HEK293 (cell line): Measurements from ENCODE around the gene PPP1R8.

ENCODE experiments used
- CTCF ChIP-seq: fragments of 450-650 bp; formaldehyde crosslinking; IDR thresholded peaks from 2 replicates; pipeline ENCODE4 v1.5.1; 2016; ENCODE audit warnings: missing biosample characterization, missing genetic modification characterization
- KLF7 ChIP-seq: fragments of 450-650 bp; formaldehyde crosslinking; IDR thresholded peaks from 2 replicates; pipeline ENCODE4 v1.5.1; 2016; ENCODE audit warnings: missing biosample characterization, missing genetic modification characterization, borderline replicate concordance
- YY1 ChIP-seq: fragments of 450-650 bp; formaldehyde crosslinking; IDR thresholded peaks from 2 replicates; pipeline ENCODE4 v1.5.1; 2018; ENCODE audit warnings: missing biosample characterization, missing genetic modification characterization
- ZBTB10 ChIP-seq: fragments of 450-650 bp; formaldehyde crosslinking; IDR thresholded peaks from 2 replicates; pipeline ENCODE4 v1.5.1; 2016; ENCODE audit warnings: missing biosample characterization, missing genetic modification characterization
- ZNF121 ChIP-seq: fragments of 450-650 bp; formaldehyde crosslinking; IDR thresholded peaks from 2 replicates; pipeline ENCODE4 v1.5.1; 2016; ENCODE audit warnings: missing biosample characterization, missing genetic modification characterization
- ZNF274 ChIP-seq, 2 experiments: fragments of 200-500 bp in 1 of 2; fragments of 450-650 bp in 1 of 2; sonication (Bioruptor generic) in 1 of 2; formaldehyde crosslinking in 1 of 2; IDR thresholded peaks; 2 replicates each; pipeline versions ENCODE4 v1.5.1 to v1.6.1; 2014 to 2016; ENCODE audit warnings: borderline replicate concordance in 1 of 2, inconsistent platforms in 1 of 2, low read length in 1 of 2, missing biosample characterization in 1 of 2, missing genetic modification characterization in 1 of 2
- ZNF311 ChIP-seq: fragments of 450-650 bp; formaldehyde crosslinking; IDR thresholded peaks from 2 replicates; pipeline ENCODE4 v1.5.1; 2017; ENCODE audit warnings: missing biosample characterization, missing genetic modification characterization, borderline replicate concordance

GRCh38 chr1:27862004-27862403, 31.4 kb downstream of the PPP1R8 start:
- TF ChIP-seq ZNF311 (tag by site-specific recombination) (no peak), CTCF (tag by site-specific recombination) (no peak), ZNF121 (no peak), YY1 (tag by site-specific recombination) (no peak), ZNF274 (IDR thresholded peaks at IDR 0.05; ENCODE audit: low read length) (no peak), ZNF274 (tag by site-specific recombination; IDR thresholded peaks at IDR 0.05; ENCODE audit: borderline replicate concordance) (no peak), KLF7 (tag by site-specific recombination) (no peak), ZBTB10 (tag by site-specific recombination) (no peak)
